Posterior vena cava (tissue), 2 donors: Measurements from ENCODE around the gene NRAS. TPM values are rescaled to one million over a fixed set of nuclear protein-coding genes. Genes with fewer than 3 reads are reported as not detected.

Experiments used
- total RNA-seq, 2 donors: library from RNA; stranded (reverse); fragmentation: NEBNext Ultra II Directional; extraction: Animal tissue kit (Norgen Biotek cat#: 25700); gene quantifications; one replicate each; pipeline ENCODE4 v1.2.1, GENCODE V29; 2021
- donor health status: DM: yes; HTN: yes; CAD: no.
- donor health status: DM: yes; HTN: yes; CAD: no.

Gene NRAS
- total RNA-seq, 2 donors from 2014 or later = 19.9 to 24.8 TPM

Other genes starting within 250 kb of the NRAS start
- gene TRIM33, start 205.6 kb downstream of the NRAS start, total RNA-seq = 10 to 100 TPM; 25.9 to 28.2 TPM
- 10 to 100 TPM; 31.1 to 31.3 TPM for gene BCAS2, start 135.2 kb downstream of the NRAS start, total RNA-seq
- 1 to 10 TPM; 2.7 to 4.8 TPM for gene DENND2C, start 46.7 kb downstream of the NRAS start, total RNA-seq
- gene AMPD1, start 21.2 kb downstream of the NRAS start, total RNA-seq = not detected
- 100 to 1,000 TPM; 724 to 865 TPM for gene CSDE1, start 41.2 kb upstream of the NRAS start, total RNA-seq
- gene SIKE1, start 63.9 kb upstream of the NRAS start, total RNA-seq = 10 to 100 TPM; 43.4 to 47.7 TPM
- gene SYCP1, start 138.1 kb upstream of the NRAS start, total RNA-seq = not detected